Panc1 (cell line): Measurements from ENCODE around the gene SLC5A8. TPM values are rescaled to one million over a fixed set of nuclear protein-coding genes. Genes with fewer than 3 reads are reported as not detected.

Experiments
- ATAC-seq: fragments of 200-7000 bp; cut with Tn5 transposase; 2 replicates; pipeline ENCODE4 v1.9.1; 2020; ENCODE audit warnings: mild to moderate bottlenecking, moderate library complexity
- BruUV-seq: library from RNA; stranded (reverse); fragments of 400-500 nt; replicated peaks from 2 replicates; lab custom pipeline; 2021; lab: Mats Ljungman, UMichigan
- CTCF ChIA-PET: fragments of 300-600 bp; sonication (Branson Sonifier 250); formaldehyde crosslinking; loops from one replicate; lab custom pipeline; 2022; ENCODE audit warnings: antibody characterized with exemption; lab: Charles Lee
- POLR2A ChIA-PET: fragments of 300-600 bp; sonication (Branson Sonifier 250); formaldehyde crosslinking; loops from one replicate; lab custom pipeline; 2022; ENCODE audit warnings: antibody characterized with exemption; lab: Charles Lee
- DNase-seq: peaks from one replicate; pipeline ENCODE4 v3.0.0-alpha.2; 2010; ENCODE audit warnings: low read depth, low spot score
- H3K27ac ChIP-seq: 2 replicates; pipeline ENCODE4 v1.5.1; 2011; ENCODE audit warnings: mild to moderate bottlenecking, low read length, inconsistent platforms
- H3K27me3 ChIP-seq: fragments of 200-500 bp; sonication (Bioruptor generic); 2 replicates; pipeline ENCODE4 v1.6.0; 2014; ENCODE audit warnings: low read length, inconsistent platforms; ENCODE audit not compliant: control insufficient read depth, insufficient read depth
- H3K36me3 ChIP-seq: fragments of 200-500 bp; sonication (Bioruptor generic); 2 replicates; pipeline ENCODE4 v1.5.1; 2014; ENCODE audit warnings: inconsistent platforms, mild to moderate bottlenecking, low read length, moderate library complexity; ENCODE audit not compliant: control insufficient read depth, insufficient read depth
- H3K4me1 ChIP-seq: 2 replicates; pipeline ENCODE4 v1.5.1; 2011; ENCODE audit warnings: inconsistent platforms, mild to moderate bottlenecking, low read length, moderate library complexity; ENCODE audit not compliant: control insufficient read depth, insufficient read depth
- H3K4me3 ChIP-seq, 2 experiments: 2 replicates each; pipeline ENCODE4 v1.5.1; 2011 to 2012; ENCODE audit warnings: low read depth in 2 of 2, low read length in 2 of 2, mild to moderate bottlenecking in 2 of 2, inconsistent platforms in 1 of 2, moderate library complexity in 1 of 2
- H3K9me3 ChIP-seq: fragments of 200-500 bp; sonication (Bioruptor generic); 2 replicates; pipeline ENCODE4 v1.5.1; 2014; ENCODE audit warnings: low read depth, mild to moderate bottlenecking, inconsistent platforms, low read length, moderate library complexity; ENCODE audit not compliant: control insufficient read depth, insufficient read depth
- CTCF ChIP-seq: fragments of 450-650 bp; IDR thresholded peaks from 2 replicates; pipeline ENCODE4 v1.5.1; 2017; ENCODE audit warnings: mild to moderate bottlenecking
- POLR2AphosphoS5 ChIP-seq: IDR thresholded peaks from 2 replicates; pipeline ENCODE4 v1.6.1; 2012; ENCODE audit warnings: mild to moderate bottlenecking, low read depth, low read length, moderate library complexity
- REST ChIP-seq, 2 experiments: IDR thresholded peaks; 2 replicates each; pipeline ENCODE4 v1.6.1; 2011 to 2012; ENCODE audit warnings: low read depth in 2 of 2, control low read depth in 1 of 2, low read length in 1 of 2, mild to moderate bottlenecking in 1 of 2, moderate library complexity in 1 of 2; ENCODE audit not compliant: insufficient read depth in 1 of 2
- SIN3A ChIP-seq: IDR thresholded peaks from 2 replicates; pipeline ENCODE4 v1.6.1; 2012; ENCODE audit warnings: low read depth, mild to moderate bottlenecking, low read length, moderate library complexity, borderline replicate concordance; ENCODE audit not compliant: insufficient read depth
- TCF7L2 ChIP-seq: IDR thresholded peaks from 2 replicates; pipeline ENCODE4 v1.6.1; 2011; ENCODE audit warnings: mild to moderate bottlenecking, low read depth, low read length, inconsistent platforms
- in situ Hi-C: cut with HindIII; loops from 2 replicates; pipeline ENCODE4 v1.10.0; 2016; ENCODE audit warnings: low sequenced_read_pairs, low pct_unique_long_range_greater_than_20kb
- intact Hi-C: fragments of 100-400 bp; cut with micrococcal nuclease; formaldehyde crosslinking; loops from one replicate; pipeline ENCODE4 v1.10.0; 2022; ENCODE audit not compliant: unreplicated experiment
- total RNA-seq: library from RNA; stranded (reverse); gene quantifications from one replicate; pipeline ENCODE4 v1.2.1, GENCODE V29; 2021; ENCODE audit not compliant: unreplicated experiment

Gene SLC5A8
- total RNA-seq, 1 experiment from 2014 or later = not detected

GRCh38 chr12:101256266-101256665 is 46.2 kb upstream of the SLC5A8 start:
- in situ Hi-C loops = no loop called here
- no peaks in the 10 kb centered on the region for H3K36me3 ChIP-seq
- CTCF ChIA-PET = no interaction called here
- no peak for DNase-seq
- TF ChIP-seq TCF7L2 (no peak), SIN3A (no peak), CTCF (no peak), REST (IDR thresholded peaks at IDR 0.05; ENCODE audit: insufficient read depth in 1 of 2, low read depth in 2 of 2, low read length in 1 of 2) (no peak), POLR2AphosphoS5 (no peak)
- no peak for ATAC-seq
- H3K4me1 ChIP-seq = no peaks in the 10 kb centered on the region
- intact Hi-C loops = no loop called here
- no peak overlapping the region for H3K27ac ChIP-seq
- H3K27me3 ChIP-seq = no peaks in the 10 kb centered on the region
- BruUV-seq = no TSS peak
- no peak overlapping the region for H3K4me3 ChIP-seq
- POLR2A ChIA-PET = no interaction called here
- no peaks in the 10 kb centered on the region for H3K9me3 ChIP-seq

GRCh38 chr12:101243616-101244015 is 33.6 kb upstream of the SLC5A8 start:
- DNase-seq = no peak
- intact Hi-C loops = no loop called here
- TF ChIP-seq CTCF = no peak
- Histone ChIP-seq H3K9me3 (no peaks in the 10 kb centered on the region), H3K36me3 (no peaks in the 10 kb centered on the region), H3K4me3 (no peak overlapping the region), H3K27ac (no peak overlapping the region), H3K27me3 (no peaks in the 10 kb centered on the region), H3K4me1 (no peaks in the 10 kb centered on the region)
- no TSS peak for BruUV-seq
- ChIA-PET CTCF (no interaction called here), POLR2A (no interaction called here)
- in situ Hi-C loops = no loop called here
- no peak for ATAC-seq

- H3K9me3 ChIP-seq = no peaks in the 10 kb centered on the region
- no peaks in the 10 kb centered on the region for H3K4me1 ChIP-seq
- intact Hi-C loops (no loop called here), in situ Hi-C loops (no loop called here)
- POLR2A ChIA-PET = no interaction called here
- DNase-seq (no peak), ATAC-seq (no peak)
- CTCF ChIA-PET = no interaction called here
- no peaks in the 10 kb centered on the region for H3K36me3 ChIP-seq
- no peak overlapping the region for H3K4me3 ChIP-seq
- TF ChIP-seq SIN3A (no peak), POLR2AphosphoS5 (no peak), CTCF (no peak), TCF7L2 (no peak), REST (IDR thresholded peaks at IDR 0.05; ENCODE audit: insufficient read depth in 1 of 2, low read depth in 2 of 2, low read length in 1 of 2) (no peak)
- no peaks in the 10 kb centered on the region for H3K27me3 ChIP-seq
- BruUV-seq = no TSS peak
- no peak overlapping the region for H3K27ac ChIP-seq
Observed at GRCh38 chr12:101243074-101243473, 33.0 kb upstream of the SLC5A8 start.
